GM21619 (cell line): ENCODE measurements around the gene FCN2.
A peak's percentile ranks its signal among the peaks of the same experiment; 100 is the strongest.
"Not testable (repeated sequence)": the region's sequence is repeated elsewhere in the genome, so short reads cannot be mapped to it uniquely, and the experiment has no call there.

ENCODE experiments used
- ATAC-seq: cut with Tn5 transposase; IDR thresholded peaks from one replicate; pipeline ENCODE4 v1.9.1; 2021; ENCODE audit not compliant: unreplicated experiment

Gene FCN2

DNA sequence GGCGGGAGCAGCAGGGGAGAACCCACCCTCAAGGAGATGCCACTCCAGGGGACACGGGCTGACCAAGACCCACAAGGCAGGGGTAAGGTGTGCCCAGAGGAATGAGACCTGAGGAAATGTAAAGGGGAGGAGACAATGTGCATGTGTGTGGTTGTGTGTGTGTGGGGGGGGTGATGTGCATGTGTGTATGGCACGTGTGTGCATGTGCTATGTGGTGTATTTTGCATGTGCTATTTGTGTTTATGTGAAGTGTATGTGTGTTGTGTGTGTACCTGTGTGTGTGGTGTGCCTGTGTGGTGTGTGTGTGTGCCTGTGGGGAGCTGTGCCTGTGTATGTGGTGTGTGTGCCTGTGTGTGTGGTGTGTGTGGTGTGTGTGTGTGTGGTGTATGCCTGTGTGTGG, 33.5 kb upstream of the FCN2 start:
- no peak for ATAC-seq

DNA sequence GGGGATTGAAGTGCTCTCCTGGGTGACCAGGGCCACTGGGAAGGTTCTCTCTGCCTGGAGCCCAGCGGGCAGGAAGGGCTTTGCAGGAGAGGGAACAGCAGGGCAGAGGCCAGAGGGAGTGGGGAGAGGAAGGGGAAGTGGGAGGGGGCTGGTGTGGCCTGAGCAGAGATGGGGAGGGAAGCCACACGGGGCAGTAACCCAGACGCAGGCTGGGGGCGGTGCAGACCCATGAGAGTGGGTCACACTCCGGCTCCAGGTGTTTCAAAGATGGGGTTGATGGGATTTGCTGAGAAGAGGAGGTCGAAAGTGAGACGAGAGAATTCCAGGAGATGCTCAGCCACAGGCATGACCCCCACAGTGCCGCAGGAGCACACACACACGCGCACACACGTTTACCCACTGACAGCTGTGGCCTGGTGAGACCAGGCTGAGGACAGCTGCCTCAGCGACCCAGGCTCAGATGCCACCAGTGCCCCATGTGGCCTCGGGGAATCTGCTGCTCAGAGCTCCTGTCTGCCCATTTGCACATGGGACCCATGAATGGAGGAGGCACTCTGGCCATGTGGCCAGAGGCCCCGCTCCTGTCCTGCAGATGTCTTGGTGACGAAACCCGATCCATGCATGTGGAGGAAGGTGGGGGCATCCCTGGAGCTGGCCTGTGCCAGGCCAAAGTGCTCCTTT, 32.7 kb upstream of the FCN2 start:
- ATAC-seq: no peak

DNA sequence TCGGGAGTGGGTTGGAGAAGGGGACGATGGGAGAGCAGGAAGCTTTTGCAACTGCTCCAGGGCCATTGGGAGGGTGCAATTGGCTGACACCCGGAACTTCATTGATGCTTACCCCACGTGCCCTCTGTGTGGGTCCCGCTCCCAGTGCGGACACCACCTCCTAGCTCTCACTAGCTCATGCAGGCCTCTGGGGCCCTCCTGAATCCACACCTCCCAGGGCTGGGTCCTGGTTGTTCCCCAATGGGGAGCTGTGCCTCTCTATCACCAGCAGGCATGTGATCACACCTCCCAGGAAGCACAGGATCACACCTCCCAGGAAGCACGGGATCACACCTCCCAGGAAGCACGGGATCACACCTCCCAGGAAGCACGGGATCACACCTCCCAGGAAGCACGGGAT, 32.1 kb upstream of the FCN2 start:
- ATAC-seq: no peak

DNA sequence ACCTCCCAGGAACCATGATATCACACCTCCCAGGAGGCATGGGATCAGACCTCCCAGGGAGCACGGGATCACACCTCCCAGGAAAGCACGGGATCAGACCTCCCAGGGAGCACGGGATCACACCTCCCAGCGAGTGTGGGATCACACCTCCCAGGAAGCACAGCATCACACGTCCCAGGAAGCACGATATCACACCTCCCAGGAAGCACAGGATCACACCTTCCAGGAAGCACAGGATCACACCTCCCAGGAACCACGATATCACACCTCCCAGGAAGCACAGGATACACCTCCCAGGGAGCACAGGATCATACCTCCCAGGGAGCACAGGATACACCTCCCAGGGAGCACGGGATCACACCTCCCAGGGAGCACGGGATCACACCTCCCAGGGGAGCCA, 30.0 kb upstream of the FCN2 start:
- ATAC-seq: no peak

DNA sequence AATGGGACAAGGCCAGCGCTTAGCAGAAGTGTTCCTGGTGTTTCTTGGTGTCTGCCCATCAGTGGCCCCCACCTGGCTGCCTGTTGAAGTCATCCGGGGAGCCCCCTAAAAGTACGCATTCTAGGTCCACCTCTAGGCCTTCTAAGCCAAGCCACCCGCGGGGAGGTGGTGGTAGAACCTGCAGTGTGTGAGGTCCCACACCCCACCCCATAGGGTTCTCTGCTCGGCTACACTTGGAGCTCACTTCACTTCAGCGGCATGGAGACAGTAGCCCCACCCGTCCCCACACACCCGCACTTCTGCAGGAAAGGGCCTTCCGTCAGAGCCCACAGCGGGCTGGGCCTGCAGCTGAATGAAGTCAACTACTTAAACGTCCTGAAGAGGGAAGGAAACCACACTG, 29.6 kb upstream of the FCN2 start:
- ATAC-seq: no peak

DNA sequence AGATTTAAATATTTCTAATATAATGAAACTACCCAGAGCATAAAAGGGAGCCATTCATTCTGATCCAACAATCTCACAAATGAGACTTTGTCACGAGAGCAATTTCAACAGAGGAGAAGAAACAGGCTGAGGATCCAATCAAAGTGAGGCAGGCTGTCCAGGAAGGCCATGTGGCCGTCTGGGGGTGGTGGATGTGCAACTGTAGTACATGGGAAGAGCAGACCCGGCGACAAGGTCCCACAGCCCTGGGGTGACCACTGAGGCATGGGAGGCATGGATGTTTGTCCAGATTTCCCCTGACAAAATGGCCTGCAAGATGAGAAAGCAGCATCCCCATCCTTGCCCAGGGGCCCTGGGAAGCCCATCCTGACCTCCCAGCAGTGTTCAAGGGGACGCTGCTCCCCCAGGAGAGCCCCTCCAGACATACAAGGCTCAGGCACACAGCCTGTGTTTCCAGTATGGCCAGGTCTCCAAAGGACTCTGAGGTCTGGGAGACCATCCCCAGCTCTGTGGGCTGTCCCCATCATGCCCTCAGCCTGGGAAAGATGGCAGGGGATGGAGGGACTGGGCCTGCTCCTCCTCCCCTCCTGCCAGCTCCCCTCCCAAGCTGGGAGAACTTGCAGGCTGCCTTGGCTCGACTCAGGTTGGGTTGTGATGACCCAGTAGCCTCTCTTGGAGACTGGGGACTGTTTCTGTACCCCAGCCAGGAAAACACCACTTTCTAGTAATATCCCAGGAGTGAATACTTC, 27.5 kb upstream of the FCN2 start:
- ATAC-seq: no peak

DNA sequence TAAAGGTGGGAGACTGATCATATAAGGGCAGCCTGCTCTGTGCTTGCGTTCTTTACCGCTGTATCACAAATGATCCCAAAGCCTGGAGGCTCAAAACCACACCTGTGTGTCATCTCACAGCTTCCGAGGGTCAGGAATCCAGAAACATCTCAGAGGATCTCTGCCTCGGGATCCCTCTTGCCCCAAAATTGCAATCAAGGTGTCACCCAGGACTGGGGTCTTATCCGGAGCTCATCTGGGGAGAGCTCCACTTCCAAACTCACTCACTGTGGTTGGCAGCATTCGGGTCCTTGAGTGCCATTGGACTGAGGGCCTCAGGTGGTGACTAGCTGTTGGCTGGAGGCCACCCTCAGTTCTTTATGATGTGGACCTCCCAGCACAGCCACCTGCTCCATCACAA, 26.7 kb upstream of the FCN2 start:
- ATAC-seq: no peak

DNA sequence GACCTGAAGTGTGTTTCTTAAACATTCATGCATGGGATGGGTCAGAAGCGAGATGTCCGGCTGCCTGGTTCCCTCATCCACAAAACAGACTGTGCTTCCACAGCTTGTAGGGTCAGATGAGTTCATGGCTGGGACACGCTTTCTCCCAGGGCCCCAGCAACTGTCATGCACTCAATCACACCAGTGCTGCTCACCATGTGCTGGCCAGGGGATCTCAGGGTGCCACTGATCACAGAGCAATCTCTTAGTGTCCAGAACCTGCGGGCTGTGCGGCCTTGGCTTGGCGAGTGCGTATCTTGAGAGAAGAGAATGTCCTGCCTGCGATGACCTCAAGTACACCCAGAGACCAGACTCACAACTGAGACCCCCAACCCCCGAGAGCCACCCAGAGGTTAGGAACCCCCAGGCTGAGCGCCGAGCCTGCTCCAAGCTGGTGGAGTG, 26.0 kb upstream of the FCN2 start:
- no peak for ATAC-seq

DNA sequence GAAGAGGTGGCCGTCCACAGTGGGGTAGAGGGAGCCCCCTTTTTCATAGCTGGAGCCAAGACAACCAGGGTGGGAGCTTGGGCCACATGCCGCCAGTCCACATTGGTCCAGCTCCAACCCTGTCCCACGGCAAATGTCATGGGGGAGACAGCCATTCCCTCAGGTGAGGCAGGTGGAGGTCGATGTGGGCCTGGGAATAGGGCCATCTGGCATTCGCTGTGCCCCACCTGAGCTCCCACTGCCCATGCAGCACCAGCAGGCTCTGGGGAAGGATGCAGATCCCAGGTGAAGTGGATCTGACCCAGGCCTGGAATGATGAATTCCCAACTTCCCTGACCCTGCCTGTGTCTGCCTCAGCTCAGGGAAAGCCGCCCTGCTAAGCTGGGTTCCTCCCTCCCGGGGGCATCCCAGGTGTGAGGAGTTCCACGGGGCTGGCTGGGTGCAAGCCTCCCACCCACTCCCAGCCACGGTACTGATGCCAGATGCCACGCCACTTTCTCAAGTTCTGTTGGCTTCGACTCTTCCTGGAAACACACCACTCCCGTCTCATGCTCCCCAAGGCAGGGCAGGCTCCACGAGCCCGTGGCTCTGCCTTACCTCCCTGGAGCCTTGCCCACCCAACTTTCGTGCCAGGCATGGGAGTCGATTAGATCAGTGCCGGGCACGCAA, 25.2 kb upstream of the FCN2 start:
- ATAC-seq: no peak

DNA sequence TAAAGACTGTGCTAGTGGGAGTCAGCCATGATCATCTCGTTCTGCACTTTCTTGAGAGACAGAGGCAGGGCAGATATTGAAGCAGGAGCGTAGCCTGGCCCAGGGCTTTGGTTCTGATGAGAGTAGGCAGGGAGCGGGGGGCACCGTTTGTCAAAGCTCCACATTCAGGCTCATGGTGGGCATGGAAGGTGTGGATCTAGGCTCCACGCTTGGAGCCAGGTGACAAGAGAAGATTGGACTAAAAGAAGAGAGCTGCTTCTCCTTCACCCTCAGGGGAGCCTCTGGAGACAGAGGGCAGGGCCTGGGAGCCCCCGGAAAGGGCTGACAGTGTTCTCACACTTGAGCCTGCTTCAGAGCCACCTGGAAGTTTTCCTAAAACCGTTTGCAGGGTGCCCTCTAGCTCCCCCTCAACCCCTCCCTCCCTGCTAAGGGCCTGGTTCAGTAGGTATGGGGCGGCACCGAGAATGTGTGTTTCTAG, 24.7 kb upstream of the FCN2 start:
- ATAC-seq: no peak

DNA sequence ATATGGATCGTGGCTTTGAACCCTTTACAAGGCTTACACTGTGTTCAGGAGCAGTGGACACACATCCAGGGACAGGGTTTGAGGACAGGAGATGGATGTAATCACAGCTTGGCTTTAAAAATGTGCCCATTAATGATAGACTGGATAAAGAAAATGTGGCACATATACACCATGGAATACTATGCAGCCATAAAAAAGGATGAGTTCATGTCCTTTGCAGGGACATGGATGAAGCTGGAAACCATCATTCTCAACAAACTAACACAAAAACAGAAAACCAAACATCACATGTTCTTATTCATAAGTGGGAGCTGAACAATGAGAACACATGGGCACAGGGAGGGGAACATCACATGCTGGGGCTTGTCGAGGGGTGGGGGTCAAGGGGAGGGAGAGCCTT, 23.2 kb upstream of the FCN2 start:
- ATAC-seq: not testable (repeated sequence)

DNA sequence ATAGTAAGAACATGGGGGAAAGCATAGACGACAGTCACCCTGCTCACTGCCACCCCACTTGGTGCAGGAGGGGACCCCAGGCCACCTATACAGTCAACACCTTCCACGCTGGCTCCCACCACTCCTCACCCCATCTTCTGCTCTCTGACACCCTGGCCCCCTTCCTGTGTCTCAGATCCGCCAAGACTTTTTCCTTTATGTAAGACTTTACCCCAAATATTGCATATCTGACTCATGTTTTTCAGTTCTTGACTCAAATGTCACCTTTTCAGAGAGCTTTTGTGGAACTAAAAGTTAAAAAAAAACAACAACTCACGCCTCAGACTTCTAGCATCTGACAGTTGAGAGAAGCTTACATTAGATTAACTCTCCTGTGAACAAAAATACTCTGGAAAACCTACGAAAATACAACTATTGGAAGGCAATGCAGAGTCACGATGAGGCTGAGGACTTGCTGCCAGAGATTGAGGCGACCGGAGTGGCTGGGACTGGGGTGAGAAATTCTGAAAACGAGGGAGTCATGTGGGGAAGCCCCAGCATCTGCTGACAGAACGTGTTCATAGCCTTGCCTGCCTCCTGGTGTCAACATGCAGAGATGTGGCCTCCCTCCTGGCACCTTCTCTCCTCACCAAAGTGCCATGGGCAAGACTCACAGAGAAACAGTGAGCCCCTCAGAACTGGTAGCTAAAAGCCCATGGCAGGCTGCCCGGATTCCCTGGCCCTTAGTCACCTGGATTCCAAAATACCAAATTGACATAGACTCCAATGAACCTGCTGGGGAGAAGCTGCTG, 22.4 kb upstream of the FCN2 start:
- ATAC-seq: peak; percentile 78

DNA sequence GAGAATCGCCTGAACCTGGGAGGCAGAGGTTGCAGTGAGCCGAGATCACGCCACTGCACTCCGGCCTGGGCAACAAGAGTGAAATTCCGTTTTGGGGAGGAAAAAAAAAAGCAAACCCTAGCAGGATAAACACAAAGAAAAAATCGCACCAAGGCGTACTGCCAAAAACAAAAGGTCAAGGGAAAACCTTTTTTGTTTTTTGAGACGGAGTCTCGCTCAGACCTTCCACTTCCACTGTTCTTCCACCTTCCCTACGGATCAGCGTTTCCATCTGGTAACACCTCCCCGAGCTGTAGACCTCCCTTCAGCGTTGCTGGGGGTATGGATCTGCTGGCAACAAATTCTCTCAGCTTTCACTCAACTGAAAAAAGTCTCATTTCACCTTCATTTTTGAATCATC, 20.1 kb upstream of the FCN2 start:
- ATAC-seq: no peak

DNA sequence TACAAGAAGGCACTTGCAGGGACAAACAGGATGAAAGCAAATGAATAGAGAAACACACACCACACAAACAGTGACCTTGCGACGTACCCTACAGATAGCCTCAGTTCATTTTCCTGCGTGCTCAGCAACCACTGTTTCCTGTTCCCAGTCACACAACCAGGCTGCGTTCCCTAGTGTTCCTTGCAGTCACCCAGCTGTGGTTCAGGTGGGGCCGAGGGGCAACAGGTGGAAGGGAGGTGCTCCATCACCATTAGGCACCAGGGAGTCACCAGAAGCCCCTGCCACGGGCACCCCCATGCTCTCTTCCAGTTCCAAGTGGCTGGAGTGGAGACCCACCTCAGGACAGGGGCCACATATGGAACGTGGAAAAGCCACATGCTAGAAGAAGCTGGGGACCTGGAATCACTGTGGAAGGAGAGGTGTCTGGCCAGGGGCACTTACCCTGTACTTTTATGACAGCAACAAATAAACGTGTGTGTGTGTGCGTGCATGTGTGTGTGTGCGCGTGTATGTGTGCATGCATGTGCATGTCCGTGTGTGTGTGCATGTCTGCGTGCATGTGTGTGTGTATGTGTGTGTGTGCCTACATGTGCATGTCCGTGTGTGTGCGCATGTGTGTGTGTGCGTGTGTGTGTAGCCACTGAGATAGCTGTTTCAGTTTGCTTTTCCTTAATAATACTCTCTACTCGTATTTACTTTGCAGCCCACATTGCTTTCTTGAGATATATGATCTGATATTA, 18.8 kb upstream of the FCN2 start:
- ATAC-seq: no peak

DNA sequence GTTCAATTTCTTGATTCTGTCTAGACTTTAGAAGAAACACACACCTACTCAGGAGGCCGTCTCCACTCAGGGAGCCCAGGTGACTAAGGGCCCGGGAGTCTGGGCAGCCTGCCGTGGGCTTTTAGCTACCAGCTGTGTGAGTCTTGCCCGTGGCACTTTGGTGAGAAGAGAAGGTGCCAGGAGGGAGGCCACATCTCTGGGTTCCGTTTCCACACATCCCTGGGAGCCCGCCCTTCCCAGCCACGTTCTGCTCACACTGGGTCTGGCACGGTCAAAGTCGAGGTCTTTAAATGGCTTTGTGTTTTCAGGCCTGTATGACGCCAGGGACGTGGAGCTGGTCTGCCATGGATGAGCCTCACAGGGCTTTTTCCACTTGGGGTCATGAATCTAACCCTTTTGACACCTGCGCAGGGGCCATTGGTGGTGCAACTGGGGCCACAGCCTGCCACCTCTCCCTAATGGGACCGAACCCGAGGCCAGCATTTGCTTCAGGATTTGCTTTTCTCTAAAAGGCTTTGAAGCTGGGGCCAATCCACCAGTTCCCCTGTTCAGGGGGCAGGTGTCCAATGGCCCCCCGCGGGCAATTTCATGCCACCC, 17.2 kb upstream of the FCN2 start:
- no peak for ATAC-seq

DNA sequence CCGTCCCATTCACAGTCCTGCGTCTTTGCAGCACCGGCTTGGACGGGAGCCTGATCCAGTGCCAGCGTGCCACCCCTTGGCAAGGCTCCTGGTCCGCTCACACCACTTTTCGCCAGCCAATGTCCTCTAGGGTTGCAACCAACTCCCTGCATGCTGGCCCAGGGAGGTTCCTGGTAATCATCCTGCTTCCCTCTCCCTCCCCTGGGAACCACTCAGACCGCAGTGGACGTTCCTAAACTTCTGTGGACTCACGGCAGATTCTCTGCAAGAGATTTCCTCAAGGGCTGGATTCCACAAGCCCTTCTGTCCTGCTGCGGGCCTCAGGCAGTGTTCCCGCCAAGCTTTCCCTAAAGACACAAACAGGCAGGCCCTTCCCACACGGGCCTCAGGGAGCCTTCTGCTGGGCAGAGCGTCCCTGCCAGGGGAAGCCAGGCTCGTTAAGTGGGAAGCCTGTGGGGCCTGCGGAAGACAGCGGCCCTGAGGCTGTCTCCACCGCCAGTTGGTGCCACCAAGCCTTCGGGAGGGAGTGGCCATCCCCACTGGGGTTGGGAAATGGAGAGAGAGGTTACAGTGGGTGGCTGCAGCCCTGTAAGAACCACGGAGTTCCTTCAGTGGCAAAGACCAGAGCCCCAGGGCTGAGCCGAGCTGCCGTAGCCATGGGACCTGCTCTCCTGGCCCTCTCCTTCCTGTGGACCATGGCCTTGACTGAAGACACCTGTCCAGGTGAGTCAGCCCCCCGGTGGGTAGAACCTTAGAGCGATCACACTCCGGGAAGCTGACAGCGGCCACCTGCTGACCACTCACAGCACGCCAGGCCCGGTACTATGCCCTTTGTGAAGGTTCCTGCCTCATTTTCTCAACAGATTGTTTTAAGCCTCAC, 16.4 kb upstream of the FCN2 start:
- no peak for ATAC-seq

DNA sequence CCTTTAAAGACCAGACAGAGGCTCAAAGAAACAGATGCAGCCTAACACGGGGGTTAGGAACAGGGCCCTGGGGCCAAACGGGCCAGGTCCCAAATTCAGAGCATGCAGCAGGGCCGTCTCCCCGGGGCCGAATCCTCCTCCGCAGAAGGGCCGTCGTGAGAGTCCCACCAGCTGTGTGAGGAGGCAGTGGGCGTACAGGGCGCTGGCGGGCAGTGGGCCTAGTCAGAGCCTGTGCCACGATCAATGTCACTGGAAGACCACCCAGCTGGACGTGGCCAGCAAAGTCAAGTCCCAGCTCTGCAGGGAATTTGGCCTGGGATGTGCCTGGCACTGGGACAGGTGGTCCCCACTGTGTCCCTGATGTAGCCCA, 15.8 kb upstream of the FCN2 start:
- ATAC-seq: no peak

DNA sequence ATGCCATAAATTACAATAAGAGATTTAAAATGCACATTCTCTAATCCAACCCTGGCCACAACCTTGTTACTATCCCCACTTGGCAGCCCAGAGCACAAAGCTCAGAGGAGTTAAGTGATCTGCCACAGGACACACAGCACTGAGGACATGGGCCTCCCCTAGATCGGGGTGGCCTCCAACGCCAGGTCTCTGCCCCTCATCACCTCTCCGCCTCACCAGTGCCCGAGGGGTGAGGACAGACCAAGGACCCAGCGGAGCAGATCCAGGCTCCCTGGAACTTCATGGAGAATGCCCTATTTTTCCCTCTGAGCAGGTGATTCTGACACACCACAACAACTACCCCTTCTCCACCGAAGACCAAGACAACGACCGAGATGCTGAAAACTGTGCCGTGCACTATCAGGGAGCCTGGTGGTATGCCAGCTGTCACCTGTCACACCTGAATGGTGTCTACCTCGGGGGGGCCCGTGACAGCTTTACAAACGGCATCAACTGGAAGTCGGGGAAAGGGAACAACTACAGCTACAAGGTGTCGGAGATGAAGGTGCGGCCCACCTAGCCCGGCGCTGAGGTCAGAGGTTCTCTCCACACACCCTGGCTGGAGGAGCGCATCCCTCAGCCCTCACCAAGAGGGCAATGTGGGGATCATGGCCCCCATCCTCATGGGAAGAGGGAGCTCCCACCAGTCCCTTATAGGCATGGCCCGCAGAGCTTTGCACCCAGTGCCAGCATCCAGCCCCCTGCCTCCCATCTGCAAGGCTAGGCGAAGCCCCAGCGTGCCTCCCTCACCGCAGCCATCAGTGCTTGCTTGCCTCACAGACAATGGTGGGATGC, 12.5 kb upstream of the FCN2 start:
- no peak for ATAC-seq
